WTC11 (cell line): ENCODE data around the gene DTX2.
"Not testable (repeated sequence)": the region's sequence is repeated elsewhere in the genome, so short reads cannot be mapped to it uniquely, and the experiment has no call there.

Experiments
- CREB1 ChIP-seq: sonication (generic); formaldehyde crosslinking; IDR thresholded peaks from 2 replicates; pipeline ENCODE4 v1.8.0; 2023; ENCODE audit warnings: mild to moderate bottlenecking, missing genetic modification reagents
- CTCF ChIP-seq: fragments of 200-600 bp; IDR thresholded peaks from 2 replicates; pipeline ENCODE4 v1.8.0; 2022; ENCODE audit warnings: antibody characterized with exemption
- ELF4 ChIP-seq: sonication (generic); formaldehyde crosslinking; IDR thresholded peaks from 2 replicates; pipeline ENCODE4 v1.8.1; 2022; ENCODE audit warnings: low read depth, mild to moderate bottlenecking, moderate library complexity, missing genetic modification reagents
- FOXK1 ChIP-seq: sonication (generic); formaldehyde crosslinking; IDR thresholded peaks from 2 replicates; pipeline ENCODE4 v1.8.0; 2022; ENCODE audit warnings: mild to moderate bottlenecking, moderate library complexity, missing genetic modification reagents
- JAZF1 ChIP-seq: fragments of 250-450 bp; sonication (Bioruptor Pico); IDR thresholded peaks from 2 replicates; pipeline ENCODE4 v1.9.0; 2021; ENCODE audit warnings: moderate library complexity, mild to moderate bottlenecking, inconsistent platforms
- NFE2L1 ChIP-seq: sonication (generic); formaldehyde crosslinking; IDR thresholded peaks from 2 replicates; pipeline ENCODE4 v1.8.1; 2023; ENCODE audit warnings: missing genetic modification reagents
- NFYB ChIP-seq: sonication (generic); formaldehyde crosslinking; conservative IDR thresholded peaks from 2 replicates; pipeline ENCODE4 v1.8.0; 2022; ENCODE audit warnings: low read depth, missing genetic modification reagents
- NR2C2 ChIP-seq: sonication (generic); formaldehyde crosslinking; IDR thresholded peaks from 2 replicates; pipeline ENCODE4 v1.8.0; 2022; ENCODE audit warnings: mild to moderate bottlenecking, missing genetic modification reagents
- PREB ChIP-seq: sonication (generic); formaldehyde crosslinking; IDR thresholded peaks from 2 replicates; pipeline ENCODE4 v1.8.1; 2022; ENCODE audit warnings: mild to moderate bottlenecking, missing genetic modification reagents, moderate library complexity, borderline replicate concordance
- SMAD3 ChIP-seq: sonication (generic); formaldehyde crosslinking; IDR thresholded peaks from 2 replicates; pipeline ENCODE4 v1.8.0; 2022; ENCODE audit warnings: missing genetic modification reagents, mild to moderate bottlenecking, borderline replicate concordance
- SMAD4 ChIP-seq: sonication (generic); formaldehyde crosslinking; IDR thresholded peaks from 2 replicates; pipeline ENCODE4 v1.8.0; 2022; ENCODE audit warnings: mild to moderate bottlenecking, missing genetic modification reagents
- USF1 ChIP-seq: sonication (generic); formaldehyde crosslinking; IDR thresholded peaks from 2 replicates; pipeline ENCODE4 v1.8.0; 2022; ENCODE audit warnings: mild to moderate bottlenecking, missing genetic modification reagents
- USF2 ChIP-seq: sonication (generic); formaldehyde crosslinking; IDR thresholded peaks from 2 replicates; pipeline ENCODE4 v1.8.1; 2023; ENCODE audit warnings: mild to moderate bottlenecking, missing genetic modification reagents, moderate library complexity
- ZNF232 ChIP-seq: sonication (generic); formaldehyde crosslinking; IDR thresholded peaks from 2 replicates; pipeline ENCODE4 v1.8.0; 2022; ENCODE audit warnings: mild to moderate bottlenecking, missing genetic modification reagents

DNA sequence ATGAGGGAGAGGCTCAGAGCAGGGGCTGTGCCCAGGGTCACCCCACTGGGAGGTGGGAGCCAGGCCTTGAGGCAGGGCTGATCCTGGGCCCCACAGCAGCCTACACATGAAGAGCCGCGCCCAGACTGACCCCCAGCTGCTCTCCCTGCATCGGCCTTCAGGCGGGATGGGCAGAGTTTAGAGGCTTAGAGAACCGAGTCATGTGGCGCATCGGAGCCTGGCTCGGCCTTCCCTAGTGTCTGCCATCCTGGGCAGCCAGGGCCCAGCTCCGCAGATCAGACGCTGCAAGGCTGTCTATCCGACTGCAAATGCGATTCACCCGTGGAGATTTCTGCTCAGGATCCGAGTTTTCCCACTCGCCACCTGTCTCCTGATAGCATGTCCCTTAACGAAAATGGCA, 41.3 kb downstream of the DTX2 start:
- TF ChIP-seq CTCF; USF2 (CRISPR knock-in tag); NFE2L1 (CRISPR knock-in tag); USF1 (CRISPR knock-in tag); FOXK1 (CRISPR knock-in tag); ZNF232; SMAD3 (CRISPR knock-in tag); CREB1 (CRISPR knock-in tag); PREB (CRISPR knock-in tag); NFYB (CRISPR knock-in tag); ELF4; JAZF1; NR2C2 (CRISPR knock-in tag); SMAD4: not testable (repeated sequence)
